Measurements from ENCODE around the gene IQSEC2. TPM values are rescaled to one million over a fixed set of nuclear protein-coding genes. Genes with fewer than 3 reads are reported as not detected.

The IQSEC2 gene
- total RNA-seq, 1 donor from 2014 or later = 18.1 TPM

GRCh38 chrX:53318766-53319353 lies 37.5 kb upstream of the IQSEC2 start:
- Mint-ChIP-seq H3K4me3 (ENCODE audit: low read depth) (peak overlapping the region; percentile 83), H3K27me3 (peaks cover 27% of the 10 kb centered on the region), H3K27ac (no peak overlapping the region), H3K36me3 (ENCODE audit: insufficient read depth) (no peaks in the 10 kb centered on the region), H3K4me1 (ENCODE audit: low read depth) (peaks cover 33% of the 10 kb centered on the region), H3K9me3 (ENCODE audit: low read depth) (no peaks in the 10 kb centered on the region)
- no peak for TF ChIP-seq CTCF (IDR thresholded peaks at IDR 0.05; ENCODE audit: unreplicated experiment)
- no peak for DNase-seq (ENCODE audit: low spot score, unreplicated experiment)

DNA sequence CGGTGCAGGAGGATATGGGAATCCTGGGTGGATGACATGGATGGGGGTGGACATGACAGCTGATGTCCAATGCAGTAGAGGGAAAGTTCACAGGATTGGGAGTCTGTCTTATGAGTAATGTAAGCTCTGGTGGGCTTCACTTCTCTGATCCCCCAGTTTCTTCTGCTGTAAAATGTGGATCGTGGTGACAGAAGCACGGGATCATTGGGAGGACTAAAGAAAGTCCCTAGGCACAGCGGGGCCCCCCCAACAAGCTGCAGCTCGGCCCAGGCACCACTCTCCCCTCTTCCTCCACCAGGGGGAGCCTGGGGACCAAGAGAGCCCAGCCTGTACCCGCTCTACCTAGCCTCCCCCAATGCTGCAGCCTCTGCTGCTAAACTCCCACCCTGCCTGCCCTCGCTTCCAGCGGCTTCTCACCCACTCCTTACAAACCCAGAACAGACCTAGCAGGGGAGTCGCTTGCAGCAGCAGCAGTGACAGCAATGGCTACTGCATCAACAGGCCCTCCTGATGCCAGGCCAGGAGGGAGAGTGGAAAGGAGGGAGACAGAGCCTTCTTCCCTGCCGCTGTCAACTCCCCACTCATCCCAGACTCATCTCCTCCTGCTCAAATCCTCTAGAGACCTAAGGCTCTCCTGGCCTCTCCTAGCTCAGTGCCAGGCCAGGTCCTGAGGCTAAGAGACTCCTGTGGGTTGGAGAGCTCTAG lies 36.1 kb upstream of the IQSEC2 start:
- H3K9me3 Mint-ChIP-seq (ENCODE audit: low read depth) = no peaks in the 10 kb centered on the region
- peak; percentile 71 for TF ChIP-seq CTCF (IDR thresholded peaks at IDR 0.05; ENCODE audit: unreplicated experiment)
- peak overlapping the region; percentile 16 for H3K4me3 Mint-ChIP-seq (ENCODE audit: low read depth)
- H3K4me1 Mint-ChIP-seq (ENCODE audit: low read depth) = peaks cover 33% of the 10 kb centered on the region
- DNase-seq (ENCODE audit: low spot score, unreplicated experiment) = peak; percentile 60
- no peaks in the 10 kb centered on the region for H3K36me3 Mint-ChIP-seq (ENCODE audit: insufficient read depth)
- peaks cover 25% of the 10 kb centered on the region for H3K27me3 Mint-ChIP-seq
- no peak overlapping the region for H3K27ac Mint-ChIP-seq

DNA sequence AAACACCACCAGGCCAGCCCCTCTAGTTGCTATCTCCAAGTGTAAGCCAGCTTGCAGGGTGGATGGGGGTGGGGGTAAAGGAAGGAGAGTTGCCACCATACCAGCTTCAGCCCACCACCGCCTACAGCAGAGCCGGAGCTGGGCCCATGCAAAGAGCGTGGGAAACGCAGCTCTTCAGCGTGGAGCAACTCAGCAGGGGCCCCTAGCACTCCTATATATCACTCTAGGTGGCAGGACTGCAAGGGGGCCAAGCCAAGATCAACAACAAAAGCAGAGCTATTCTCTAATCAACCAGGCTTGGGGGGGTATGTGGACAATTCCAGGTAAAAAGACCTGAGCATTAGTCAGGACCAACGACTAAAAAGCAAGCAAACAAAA lies 35.5 kb upstream of the IQSEC2 start:
- Mint-ChIP-seq H3K9me3 (ENCODE audit: low read depth) (no peaks in the 10 kb centered on the region), H3K4me3 (ENCODE audit: low read depth) (peak overlapping the region; percentile 11), H3K4me1 (ENCODE audit: low read depth) (peaks cover 30% of the 10 kb centered on the region), H3K36me3 (ENCODE audit: insufficient read depth) (no peaks in the 10 kb centered on the region), H3K27me3 (peaks cover 19% of the 10 kb centered on the region), H3K27ac (no peak overlapping the region)
- DNase-seq (ENCODE audit: low spot score, unreplicated experiment) = no peak
- no peak for TF ChIP-seq CTCF (IDR thresholded peaks at IDR 0.05; ENCODE audit: unreplicated experiment)

DNA sequence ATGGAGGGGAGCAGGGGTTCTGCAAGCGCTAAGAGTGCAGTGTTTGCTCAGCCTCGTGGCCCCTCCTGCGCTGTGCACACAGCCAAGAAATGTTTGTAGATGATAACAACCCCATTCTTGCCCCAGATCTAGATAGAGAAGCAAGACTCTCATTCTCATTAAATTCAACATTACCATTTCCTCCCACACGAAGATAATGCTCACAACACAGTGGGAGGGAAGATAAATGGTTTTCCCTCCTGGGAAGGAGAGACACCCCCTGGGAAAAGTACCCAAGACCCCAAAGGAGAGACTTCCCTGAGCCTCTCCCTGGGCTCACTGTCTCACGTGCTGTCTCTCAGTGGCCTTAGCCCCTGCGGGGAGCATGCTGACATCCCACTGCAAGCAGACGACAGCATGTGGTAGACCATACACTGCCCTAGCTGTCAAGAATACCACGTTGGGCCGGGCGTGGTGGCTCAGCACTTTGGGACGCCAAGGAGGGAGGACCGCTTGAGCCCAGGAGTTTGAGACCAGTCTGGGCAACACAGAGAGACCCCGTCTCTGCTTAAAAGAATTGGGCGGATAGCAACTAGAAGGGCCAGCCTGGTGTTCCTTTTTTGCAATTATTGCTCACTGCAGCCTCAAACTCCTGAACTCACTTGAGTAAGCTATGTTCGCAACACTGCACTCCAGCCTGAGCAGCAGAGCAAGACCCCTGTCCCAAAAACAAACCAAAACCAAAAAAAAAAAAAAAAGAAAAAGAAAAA lies 34.9 kb upstream of the IQSEC2 start:
- no peak for DNase-seq (ENCODE audit: low spot score, unreplicated experiment)
- TF ChIP-seq CTCF (IDR thresholded peaks at IDR 0.05; ENCODE audit: unreplicated experiment) = no peak
- Mint-ChIP-seq H3K27ac (peak overlapping the region; percentile 79), H3K36me3 (ENCODE audit: insufficient read depth) (no peaks in the 10 kb centered on the region), H3K27me3 (peaks cover 16% of the 10 kb centered on the region), H3K4me1 (ENCODE audit: low read depth) (peaks cover 28% of the 10 kb centered on the region), H3K4me3 (ENCODE audit: low read depth) (peak overlapping the region; percentile 41), H3K9me3 (ENCODE audit: low read depth) (no peaks in the 10 kb centered on the region)

DNA sequence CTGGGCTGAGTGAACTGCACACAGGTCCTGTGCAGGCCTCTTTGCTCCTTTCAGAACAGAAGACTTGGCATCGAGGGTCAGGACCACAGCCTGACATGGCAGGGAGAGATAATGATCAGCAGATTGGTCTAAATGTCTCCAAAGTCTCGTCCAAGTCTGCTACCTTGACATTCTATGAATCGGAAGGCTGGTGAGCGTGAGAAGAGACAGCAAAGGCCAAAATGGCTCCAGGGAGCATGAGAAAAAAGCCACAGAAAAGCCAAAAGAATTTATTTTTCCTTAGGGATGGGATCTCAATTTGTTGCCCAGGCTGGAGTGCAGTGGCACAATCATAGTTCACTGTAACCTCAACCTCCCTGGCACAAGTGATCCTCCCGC lies 32.3 kb upstream of the IQSEC2 start:
- Mint-ChIP-seq H3K9me3 (ENCODE audit: low read depth) (peaks cover 3% of the 10 kb centered on the region), H3K27ac (no peak overlapping the region), H3K4me1 (ENCODE audit: low read depth) (peaks cover 22% of the 10 kb centered on the region), H3K36me3 (ENCODE audit: insufficient read depth) (no peaks in the 10 kb centered on the region), H3K27me3 (peaks cover 3% of the 10 kb centered on the region), H3K4me3 (ENCODE audit: low read depth) (no peak overlapping the region)
- no peak for TF ChIP-seq CTCF (IDR thresholded peaks at IDR 0.05; ENCODE audit: unreplicated experiment)
- DNase-seq (ENCODE audit: low spot score, unreplicated experiment) = no peak
